ENCODE results near the gene LIG1.
A peak's percentile ranks its signal among the peaks of the same experiment; 100 is the strongest.

LIG1 gene

DNA sequence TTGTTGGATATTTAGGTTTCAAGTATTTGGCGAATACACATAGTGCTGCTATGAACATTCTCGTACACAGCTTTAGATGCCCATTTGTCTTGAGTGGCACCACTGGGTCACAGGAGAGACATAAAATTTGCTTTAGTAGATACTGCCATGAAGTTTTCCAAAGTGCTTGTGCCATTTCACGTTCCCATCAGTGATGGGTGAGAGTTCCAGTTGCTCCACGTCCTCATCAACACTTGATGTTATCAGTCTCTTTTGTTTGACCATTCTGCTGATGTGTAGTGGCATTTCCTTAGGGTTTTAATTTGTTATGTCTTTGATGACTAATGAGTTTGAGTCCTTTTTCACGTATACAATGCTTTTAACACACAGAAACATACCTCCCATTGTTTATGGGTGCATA is 11.4 kb upstream of the LIG1 start:
- DNase-seq: no peak

DNA sequence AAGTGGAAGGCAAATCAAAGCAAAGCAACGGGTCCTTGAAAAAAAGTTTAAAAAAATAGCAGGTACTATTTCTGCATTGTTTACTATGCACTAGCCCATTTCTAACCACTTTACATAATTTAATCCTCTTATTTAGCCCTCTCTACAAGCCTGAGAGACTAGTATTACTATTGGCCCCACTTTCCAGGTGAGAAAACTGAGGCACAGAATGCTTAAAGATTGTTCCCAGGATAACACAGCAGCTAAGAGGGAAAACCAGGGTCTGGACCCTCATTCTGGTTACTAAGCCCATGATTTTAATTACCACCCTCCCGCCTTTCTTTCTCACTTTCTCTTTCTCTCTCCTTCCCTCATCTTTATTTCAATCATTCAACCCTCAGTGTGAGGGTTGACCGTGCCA is 6.1 kb upstream of the LIG1 start:
- DNase-seq: no peak

DNA sequence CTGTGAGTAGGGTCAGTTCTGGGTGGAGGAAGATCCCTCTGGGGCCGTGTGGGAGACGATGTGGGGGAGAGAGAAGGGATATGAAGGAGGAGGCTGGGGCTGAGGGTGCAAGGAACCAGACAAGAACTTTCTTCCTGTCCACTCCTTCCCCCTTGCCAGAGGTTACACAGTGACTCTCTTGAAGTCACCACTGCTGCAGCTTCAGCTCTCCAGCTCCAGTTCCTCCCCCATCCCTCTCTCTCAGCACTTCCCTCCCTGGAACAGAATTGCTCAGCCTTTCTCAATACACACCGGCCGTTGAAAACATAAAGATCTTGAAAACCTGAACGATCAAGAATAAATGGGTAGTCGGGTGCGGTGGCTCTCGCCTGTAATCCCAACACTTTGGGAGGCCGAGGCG is 5.4 kb upstream of the LIG1 start:
- no peak for DNase-seq

DNA sequence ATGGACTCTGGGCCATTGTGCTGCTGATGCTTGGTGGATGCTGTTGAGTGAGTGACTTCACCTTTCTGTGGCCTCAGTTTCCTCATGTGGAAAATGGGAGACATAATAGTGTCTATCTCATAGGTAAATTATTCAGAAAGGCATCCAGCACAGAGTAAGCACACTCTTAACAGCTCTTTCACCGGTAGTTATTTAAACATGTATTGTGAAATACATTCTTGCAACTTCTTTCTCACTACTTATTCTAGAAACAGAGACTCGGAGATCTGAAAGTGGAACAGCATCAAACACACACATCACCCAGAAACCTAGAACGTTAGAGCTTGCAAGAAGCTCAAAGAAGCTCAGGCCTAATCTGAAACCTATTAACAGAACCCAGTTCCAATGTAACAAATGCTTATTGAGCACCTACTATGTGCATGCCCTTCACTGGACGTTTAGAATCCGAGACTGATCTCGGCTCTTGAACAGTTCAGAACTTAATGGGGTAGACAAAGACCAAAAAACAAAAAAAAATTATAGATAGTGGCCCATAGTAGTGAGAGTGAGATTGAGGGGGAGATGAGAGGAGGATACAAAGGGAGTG is 4.4 kb upstream of the LIG1 start:
- DNase-seq: no peak

DNA sequence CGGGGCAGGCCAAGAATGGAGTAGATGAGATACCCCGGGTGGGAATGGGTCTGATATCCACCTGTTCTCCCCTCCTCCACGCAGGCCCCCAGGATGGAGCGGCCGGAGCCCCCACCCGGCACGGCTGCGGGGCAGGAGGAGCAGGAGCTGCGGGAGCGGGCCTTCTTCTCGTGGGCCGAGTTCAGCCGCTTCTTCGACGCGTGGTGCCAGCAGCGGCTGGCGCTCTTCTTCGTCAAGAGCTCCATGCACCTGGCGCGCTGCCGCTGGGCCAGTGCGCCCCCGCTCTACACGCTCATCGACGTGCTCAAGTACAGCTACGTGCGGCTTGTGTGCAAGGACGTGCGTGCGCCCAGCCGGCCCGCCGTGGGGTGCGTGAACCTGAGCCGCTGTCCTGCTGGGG is 1.6 kb upstream of the LIG1 start:
- DNase-seq: no peak

DNA sequence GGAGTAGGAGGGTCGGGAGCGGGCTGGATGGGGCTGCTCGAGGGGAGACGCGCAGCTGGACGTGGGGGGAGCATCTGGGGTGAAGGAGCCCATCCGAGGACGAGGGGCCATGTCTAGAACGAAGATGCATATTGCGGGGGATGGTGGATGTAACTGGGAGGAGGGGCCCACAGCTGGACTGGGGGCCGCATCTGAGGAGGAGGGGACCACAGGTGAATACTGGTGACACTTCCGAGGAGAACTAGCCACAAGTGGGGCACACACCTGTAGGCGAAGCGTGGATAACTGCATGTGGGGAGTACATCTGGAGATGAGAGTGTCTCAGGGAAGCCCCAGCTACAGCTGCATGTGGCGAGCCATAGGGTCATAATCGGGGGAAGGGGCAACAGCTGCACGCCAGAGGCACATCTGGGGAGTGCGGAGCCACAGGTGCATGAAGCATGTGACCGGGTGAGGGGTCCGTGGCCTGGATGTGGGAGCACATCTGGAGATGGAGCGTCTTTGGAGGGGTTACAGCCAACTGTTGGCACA is 738 bp upstream of the LIG1 start:
- peak in 1 of 2 experiments; percentile 24 for DNase-seq

DNA sequence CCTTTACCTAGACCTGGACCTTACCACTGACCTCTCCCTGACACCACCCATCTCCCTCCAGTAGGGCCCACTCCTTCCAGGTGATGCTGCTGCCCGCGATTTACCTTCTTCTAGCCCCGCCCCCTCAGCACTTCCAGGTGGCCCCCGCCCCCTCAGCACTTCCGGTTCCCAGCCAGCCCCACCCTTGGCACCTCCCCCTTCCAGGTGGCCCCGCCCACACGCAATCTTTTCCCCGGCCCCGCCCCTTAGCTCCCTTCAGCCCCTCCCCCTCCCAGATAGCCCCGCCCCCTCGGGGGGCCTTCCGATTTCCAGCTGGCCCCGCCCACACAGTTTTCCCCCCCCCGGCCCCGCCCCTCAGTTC is 586 bp downstream of the LIG1 start:
- peak; percentile 52 to 87 for DNase-seq

DNA sequence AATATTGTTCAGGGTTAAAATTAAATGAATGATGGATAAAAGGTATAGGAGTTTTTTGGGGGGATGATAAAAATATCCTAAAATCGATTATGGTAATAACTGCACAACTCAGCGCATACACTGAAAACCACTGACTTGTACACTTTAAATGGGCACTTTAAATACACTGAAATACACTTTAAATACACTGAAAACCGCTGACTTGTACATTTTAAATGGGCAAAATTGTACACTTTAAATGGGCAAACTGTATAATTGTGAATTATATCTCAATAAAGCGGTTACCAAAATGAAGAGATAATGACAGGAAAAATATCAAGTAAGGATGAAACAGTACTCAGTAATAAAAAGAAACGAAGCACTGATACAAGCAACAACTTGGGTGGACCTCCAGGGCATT is 1.5 kb downstream of the LIG1 start:
- no peak for DNase-seq

DNA sequence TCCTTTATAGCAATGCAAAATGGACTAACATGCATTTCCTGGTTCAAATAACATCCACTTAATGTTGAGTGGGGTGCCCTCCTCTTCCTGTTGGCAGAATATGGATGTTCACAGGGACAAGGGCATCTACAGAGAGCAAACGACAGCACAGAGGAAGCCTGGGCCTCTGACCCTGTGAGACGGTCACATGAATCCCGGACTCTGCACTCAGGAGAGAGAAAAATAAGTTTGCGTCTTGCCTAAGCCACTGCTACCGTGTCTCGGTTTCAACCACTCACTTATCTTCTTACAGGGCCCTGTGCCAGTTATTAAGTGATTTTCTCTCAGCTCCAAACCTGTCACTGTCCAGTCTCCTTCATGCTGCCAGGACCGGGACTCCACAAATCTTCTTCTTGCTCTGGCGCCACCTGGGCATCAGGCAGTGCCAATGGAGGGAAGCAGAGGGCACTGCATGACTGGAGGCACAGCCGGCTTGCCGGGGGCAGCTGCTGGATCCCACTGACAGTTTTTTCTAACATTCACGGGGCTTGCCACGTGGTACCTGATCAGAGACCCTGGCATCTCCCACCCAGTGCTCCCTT is 11.8 kb downstream of the LIG1 start:
- DNase-seq: no peak

DNA sequence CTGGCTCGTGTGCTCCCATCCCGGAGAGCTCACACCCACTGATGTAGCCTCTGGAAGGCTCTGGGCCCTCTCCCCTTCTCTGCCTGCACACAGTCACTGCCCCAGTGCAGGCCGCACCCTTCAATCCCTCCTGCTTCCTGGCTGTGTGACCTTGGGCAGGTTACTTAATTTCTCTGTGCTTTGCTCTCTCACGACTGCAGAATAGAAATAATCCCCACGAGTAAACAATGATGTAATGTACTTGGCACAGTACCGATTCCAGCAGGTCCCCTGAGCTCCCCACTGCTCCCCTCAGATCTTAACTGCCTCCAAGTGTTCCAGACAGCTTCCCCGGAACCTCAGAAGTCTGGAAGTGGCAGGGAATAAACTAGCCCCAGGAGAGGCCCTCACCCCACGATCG is 16.1 kb downstream of the LIG1 start:
- DNase-seq: no peak

DNA sequence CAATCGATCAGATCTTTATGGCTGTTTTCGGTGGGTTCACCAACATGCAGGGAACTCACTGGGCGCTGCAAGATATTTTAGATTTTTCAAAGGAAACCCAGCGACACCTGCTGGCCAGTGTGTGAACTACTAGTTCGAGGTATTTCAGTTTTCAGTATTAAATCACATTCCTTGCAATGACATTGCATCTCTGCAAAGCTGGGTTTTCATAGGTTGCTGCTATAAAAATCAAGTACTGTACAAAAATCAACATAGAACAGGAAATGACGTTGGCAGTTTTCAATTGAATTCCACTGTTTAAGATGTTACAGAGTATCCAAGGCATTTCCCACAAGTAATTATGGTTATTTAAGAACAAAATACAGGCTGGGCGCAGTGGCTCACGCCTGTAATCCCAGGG is 17.6 kb downstream of the LIG1 start:
- DNase-seq: peak; percentile 24 to 43

DNA sequence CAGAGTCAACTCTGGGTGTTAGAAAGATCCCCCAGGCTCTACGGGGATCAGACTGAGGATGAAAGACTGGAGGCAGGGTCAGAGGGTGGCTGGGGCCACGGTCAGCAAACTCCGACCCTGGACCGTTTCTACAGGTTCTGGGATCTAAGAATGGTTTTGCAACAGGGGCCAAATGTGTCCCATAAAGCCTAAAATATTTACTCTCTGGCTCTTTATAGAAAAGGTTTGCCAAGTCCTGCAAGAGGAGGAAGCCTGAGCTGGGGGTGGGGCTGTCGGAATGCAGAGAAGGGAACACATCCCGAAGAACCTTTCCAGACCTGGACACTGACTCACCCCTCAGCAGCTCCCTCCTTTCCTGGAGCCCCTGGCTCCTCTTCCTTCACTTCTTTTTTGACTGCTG is 20.7 kb downstream of the LIG1 start:
- no peak for DNase-seq

DNA sequence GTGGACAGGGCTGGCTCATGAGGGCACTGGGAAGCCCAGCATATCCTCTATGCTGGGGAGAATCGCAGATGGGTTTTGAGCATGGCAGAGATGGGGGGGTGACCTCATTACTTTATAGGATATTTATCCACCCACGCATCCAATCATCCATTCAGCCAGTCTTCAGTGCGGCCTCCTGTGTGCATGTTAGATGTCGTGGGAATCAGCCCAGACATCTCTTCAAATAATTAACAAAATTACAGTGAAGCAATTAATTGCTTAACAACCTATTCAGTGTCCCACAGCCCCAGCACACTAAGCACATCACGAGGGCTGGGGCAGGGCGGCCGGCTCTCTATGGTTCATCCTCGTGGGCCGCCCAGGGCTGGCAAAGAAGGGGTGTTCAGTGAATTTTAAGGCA is 21.6 kb downstream of the LIG1 start:
- DNase-seq: no peak

DNA sequence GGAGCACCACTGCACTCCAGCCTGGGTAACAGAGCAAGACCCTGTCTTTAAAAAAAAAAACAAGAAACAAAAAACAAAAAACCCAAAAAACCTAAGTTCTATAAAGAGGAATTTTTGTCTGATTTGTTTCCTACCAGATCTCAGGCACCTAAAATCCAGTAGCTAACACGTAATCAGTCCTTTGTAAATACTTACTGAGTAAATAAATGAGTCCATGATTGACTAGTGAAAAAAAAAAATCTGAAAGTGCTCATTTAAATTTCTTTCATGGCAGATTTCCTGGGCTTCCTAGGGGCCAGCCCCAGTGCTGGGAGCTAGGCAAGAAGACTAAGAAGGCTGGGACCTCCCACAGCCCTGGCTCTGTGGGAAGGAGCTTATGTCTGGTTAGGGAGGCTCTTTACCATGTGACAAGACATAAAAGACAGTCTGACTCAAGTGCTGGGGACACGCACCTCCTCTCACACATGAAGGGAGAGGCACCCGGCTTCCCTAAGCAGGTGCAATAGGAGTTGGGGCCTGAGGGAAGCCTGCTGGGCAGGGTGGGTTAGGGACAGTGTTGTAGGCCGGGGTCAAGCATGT is 22.5 kb downstream of the LIG1 start:
- DNase-seq: no peak

DNA sequence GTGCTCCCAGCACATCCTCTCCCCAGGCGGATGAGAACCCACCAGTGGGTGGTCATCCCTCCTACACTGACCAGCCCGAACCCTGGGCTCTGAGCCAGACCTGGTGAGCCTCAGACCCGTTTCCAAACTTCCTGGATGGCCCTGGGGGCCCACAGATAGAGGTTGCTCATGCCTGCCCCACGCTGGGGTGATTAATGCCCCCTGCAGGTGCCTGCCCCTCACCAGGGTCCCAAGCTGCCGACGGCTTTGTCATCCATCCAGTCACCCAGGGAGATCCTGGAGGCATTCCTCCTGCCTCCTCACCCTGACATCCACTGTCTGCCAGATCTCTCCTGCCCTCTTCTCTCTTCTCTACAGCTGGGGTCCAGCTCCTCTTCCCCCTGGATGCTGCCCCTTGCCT is 31.1 kb downstream of the LIG1 start:
- DNase-seq: no peak

DNA sequence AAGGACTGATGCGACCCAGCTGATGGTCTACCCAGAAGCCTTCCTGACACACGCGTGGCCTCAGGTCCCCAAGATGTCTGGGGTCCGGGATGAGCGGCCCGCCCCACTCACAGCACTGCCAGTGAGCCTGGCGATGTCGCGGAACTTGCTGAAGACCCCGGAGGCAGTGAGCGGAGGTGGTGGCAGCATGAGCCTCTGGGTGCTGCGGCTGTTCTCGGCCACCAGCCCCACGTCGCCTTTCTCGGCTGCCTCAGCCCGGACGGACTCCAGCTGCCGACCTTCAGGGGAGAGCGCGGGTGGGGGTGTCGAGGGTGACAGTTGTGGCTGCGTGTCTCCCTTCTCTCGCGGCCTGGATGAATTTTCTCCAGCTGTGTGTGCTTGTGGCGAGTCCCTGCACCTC is 32.7 kb downstream of the LIG1 start:
- DNase-seq: no peak

DNA sequence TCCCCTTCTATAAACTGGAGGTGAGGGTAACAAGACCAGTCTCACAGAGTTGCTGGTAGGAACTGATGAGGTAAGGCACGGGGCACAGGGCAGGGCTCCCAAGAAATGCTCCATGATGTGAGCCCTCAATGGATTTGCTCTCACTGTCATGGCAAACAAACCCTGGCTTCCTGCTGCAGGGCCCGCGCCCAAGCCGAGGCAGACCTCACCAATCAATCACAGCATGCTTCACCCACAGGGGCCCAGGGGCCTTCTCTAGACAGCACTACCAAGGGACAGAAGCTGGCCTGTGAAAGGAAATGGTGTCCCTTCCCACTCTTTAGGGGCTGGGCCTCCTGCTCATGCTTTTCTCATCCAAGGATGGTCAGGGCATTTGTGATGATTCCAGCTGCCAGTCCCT is 33.6 kb downstream of the LIG1 start:
- no peak for DNase-seq

DNA sequence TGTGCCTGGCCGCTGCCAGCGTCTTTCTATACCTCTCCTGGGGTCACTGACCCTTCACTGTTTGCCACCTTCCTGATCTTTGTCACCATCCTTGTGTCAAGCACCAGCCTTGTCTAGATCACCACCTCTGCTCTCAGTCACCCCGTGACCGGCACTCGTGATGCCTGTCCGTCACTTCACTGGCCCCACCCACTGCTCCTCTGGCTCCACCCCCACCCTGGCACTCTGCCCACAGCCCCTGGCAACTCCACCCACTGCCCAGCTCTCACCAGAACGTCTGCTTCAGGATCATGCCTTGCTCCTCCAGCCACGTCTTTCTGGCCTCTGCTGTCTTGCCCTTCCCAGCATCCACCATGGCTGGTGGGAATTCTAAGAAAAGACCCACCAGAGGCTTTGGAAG is 34.7 kb downstream of the LIG1 start:
- DNase-seq: no peak

DNA sequence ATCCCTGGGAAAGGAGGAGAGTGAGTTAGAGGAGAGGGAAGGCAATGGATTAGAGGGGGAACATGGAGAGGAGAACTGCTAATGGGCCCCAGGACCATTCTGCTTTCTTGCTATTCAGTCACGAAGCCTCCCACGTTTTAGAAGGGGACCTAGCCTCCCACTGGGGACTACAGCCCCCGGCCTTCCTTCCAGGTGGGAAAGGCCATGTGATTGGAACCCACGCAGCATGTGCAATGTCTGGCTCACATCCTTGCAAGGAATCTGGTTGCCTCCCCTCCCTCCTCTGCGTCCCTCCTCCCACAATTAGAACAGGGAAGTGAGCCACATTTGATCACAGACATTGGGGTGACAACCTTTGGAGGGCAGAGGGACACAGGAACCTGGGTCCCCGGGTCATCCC is 37.0 kb downstream of the LIG1 start:
- no peak for DNase-seq

DNA sequence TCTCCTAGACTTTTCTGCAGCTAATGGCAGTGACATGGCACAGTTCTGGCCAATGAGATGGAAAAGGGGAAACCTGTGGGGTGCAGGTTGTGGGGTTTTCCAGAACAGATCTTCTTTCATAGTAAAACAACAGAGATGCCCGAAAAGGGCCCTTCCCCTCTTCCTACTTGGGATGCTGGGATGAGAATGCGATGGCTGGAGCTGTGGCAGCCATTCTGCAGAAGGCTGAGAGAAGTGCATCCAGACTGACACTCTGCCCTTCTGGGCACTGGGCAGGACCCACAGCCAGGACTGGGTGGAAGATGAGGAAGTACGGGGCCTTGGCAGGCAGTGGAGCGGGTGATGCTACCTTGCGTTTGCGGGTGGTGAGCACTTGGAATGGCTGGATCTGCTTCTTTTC is 42.6 kb downstream of the LIG1 start:
- DNase-seq: no peak

DNA sequence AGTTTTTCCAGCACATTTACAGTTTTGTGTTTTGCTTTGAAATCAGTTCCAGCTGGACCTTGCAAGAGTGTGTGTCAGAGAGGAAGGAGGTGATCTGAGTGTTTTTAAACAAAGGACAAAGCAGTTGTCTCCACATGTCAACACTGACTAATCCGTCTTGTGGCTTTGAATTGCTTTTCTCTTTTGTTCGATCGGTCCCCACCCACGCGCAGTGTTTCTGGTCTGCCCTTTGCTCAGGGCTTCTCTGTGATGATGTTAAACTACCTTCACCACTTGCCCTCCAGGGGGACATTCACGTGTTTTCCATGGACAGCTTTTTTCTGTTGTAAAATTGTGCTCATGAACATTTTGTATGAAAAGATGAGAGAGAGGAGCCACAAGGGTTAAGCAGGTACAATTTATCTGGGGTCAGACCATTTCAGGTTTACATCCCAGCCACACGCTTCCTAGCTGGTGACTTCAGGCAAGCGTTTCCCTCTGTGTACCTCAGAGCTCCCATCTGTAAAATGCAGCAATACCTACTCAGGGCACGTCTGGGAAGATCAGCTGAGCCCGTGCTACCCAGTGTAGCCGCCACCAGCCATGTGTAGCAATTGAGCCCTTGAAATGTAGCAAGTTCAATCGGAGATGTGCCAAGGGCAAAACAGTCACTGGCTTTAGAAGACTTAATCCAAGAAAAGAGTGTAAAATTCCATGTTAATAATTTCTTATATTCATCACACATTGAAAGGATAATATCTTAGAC is 46.1 kb downstream of the LIG1 start:
- DNase-seq: no peak

DNA sequence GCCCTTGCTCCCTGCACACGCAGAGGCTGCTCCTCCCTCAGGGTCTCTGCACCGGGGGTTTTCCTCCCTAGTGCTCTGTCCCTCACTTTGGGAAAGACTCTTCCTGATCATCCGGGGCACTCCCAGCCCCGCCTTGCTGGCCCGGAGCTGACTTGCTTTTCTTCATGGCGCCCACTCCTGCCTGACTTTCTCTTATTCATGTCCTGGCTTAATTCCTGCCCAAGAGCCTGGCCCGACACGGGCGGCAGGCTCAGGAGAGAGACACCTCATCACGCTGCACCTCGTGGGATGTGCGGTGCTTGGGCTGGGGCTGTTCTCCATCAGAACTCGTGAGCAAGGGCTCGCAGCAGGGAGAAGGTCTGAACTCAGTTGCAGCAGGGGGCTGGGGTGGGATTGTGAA is 47.7 kb downstream of the LIG1 start:
- no peak for DNase-seq

DNA sequence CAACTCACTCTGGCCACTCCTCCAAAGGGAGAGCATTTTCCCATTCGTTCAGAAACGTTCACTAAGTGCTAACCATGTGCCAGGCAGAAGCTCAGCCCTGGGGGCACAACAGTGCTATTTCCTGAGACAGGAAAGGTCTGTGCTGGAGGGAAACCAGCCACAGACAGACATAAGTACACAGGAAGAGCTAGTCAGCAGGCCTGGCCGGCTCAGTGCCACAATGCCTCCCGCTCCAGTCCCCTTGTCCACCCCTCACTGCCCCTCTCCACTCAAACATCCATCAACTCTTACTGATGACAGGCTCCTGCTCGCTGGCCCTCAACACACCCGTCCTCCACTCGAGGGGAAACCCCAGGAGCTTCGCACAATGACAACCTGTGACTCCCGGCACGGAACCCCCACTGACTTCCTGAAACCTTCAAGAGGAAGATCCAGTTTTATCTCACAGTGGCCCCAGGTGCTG is 48.2 kb downstream of the LIG1 start:
- no peak for DNase-seq

DNA sequence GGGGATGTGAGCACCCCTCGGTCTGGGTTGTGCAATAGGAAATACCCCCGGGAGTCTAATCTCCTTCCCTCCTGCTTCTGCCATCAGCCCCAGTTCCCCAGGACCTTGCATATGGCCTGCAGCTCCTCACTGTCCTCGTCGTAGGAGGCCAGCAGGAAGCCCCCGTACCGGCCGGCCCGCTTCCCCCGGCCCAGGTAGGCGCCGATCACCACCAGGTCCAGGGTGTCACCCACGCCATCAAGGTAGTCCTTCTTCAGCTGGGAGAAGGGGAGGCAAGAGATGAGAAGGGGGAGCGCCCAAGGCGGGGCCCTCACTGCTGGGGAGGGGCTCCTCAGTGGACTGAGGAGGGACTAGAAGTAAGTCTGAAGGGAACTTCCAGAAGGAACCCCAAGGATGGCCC is 49.1 kb downstream of the LIG1 start:
- DNase-seq: no peak
